HEK293 (cell line): Measurements from ENCODE around the gene LRRC47.

Experiments
- YY1 ChIP-seq: fragments of 450-650 bp; formaldehyde crosslinking; IDR thresholded peaks from 2 replicates; pipeline ENCODE4 v1.5.1; 2018; ENCODE audit warnings: missing biosample characterization, missing genetic modification characterization
- ZNF350 ChIP-seq: fragments of 450-650 bp; formaldehyde crosslinking; IDR thresholded peaks from 2 replicates; pipeline ENCODE4 v1.5.0; 2017; ENCODE audit warnings: missing biosample characterization, mild to moderate bottlenecking, missing genetic modification characterization
- ZNF548 ChIP-seq: fragments of 450-650 bp; formaldehyde crosslinking; IDR thresholded peaks from 2 replicates; pipeline ENCODE4 v1.5.1; 2016; ENCODE audit warnings: missing biosample characterization, missing genetic modification characterization
- TF ChIP-seq, protein P1 (sequence below): fragments of 450-650 bp; formaldehyde crosslinking; IDR thresholded peaks from 2 replicates; pipeline ENCODE4 v1.5.1; 2016; ENCODE audit warnings: missing biosample characterization, missing genetic modification characterization
- TF ChIP-seq, protein P2 (sequence below): fragments of 450-650 bp; formaldehyde crosslinking; IDR thresholded peaks from 2 replicates; pipeline ENCODE4 v1.5.1; 2016; ENCODE audit warnings: missing biosample characterization, missing genetic modification characterization

DNA sequence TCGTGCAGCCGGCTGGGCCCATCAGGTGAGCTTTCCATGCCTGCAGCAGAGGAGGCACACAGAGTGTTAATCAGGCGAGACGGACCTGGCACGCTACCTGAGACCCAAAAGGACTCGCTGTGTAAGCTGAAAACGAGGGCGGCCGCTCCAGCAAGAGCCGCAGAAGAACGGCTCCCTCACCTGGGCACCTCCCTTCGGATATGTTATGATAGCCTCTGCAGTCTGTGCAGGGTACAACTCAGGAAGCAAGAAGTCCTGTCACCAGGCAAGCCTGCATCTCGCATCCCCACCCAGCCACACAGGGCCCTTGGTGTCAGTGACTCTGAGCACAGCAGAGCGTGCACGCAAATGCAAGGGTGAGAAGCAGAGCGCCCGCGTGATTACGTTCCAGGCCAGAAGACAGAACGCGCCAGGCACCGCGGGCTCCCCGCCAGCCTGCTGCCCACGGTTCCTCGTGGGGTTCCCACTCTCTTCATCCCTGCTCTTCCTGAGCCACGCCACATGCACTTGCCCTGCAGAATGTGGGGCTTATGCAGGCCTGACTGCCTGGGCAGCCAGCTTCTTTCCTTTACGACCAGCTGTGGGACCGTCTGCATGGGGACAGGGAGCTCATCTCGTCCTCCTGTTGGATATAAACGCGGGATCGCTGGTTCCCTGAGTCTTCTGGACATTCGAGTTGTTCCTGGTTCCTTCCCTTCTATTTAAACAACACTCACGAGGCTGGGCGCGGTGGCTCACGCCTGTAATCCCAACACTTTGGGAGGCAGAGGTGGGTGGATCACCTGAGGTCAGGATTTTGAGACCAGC, 20.2 kb upstream of the LRRC47 start:
- TF ChIP-seq, protein P1, sequence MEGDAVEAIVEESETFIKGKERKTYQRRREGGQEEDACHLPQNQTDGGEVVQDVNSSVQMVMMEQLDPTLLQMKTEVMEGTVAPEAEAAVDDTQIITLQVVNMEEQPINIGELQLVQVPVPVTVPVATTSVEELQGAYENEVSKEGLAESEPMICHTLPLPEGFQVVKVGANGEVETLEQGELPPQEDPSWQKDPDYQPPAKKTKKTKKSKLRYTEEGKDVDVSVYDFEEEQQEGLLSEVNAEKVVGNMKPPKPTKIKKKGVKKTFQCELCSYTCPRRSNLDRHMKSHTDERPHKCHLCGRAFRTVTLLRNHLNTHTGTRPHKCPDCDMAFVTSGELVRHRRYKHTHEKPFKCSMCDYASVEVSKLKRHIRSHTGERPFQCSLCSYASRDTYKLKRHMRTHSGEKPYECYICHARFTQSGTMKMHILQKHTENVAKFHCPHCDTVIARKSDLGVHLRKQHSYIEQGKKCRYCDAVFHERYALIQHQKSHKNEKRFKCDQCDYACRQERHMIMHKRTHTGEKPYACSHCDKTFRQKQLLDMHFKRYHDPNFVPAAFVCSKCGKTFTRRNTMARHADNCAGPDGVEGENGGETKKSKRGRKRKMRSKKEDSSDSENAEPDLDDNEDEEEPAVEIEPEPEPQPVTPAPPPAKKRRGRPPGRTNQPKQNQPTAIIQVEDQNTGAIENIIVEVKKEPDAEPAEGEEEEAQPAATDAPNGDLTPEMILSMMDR (tag by site-specific recombination) = no peak
- TF ChIP-seq YY1 = no peak
- TF ChIP-seq, protein P2, sequence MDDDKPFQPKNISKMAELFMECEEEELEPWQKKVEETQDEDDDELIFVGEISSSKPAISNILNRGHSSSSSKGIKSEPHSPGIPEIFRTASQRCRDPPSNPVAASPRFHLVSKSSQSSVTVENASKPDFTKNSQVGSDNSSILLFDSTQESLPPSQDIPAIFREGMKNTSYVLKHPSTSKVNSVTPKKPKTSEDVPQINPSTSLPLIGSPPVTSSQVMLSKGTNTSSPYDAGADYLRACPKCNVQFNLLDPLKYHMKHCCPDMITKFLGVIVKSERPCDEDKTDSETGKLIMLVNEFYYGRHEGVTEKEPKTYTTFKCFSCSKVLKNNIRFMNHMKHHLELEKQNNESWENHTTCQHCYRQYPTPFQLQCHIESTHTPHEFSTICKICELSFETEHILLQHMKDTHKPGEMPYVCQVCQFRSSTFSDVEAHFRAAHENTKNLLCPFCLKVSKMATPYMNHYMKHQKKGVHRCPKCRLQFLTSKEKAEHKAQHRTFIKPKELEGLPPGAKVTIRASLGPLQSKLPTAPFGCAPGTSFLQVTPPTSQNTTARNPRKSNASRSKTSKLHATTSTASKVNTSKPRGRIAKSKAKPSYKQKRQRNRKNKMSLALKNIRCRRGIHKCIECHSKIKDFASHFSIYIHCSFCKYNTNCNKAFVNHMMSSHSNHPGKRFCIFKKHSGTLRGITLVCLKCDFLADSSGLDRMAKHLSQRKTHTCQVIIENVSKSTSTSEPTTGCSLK (tag by site-specific recombination) = no peak
- TF ChIP-seq ZNF548 = no peak
- TF ChIP-seq ZNF350 = no peak
